ENCODE measurements around the gene UEVLD.

UEVLD gene

DNA sequence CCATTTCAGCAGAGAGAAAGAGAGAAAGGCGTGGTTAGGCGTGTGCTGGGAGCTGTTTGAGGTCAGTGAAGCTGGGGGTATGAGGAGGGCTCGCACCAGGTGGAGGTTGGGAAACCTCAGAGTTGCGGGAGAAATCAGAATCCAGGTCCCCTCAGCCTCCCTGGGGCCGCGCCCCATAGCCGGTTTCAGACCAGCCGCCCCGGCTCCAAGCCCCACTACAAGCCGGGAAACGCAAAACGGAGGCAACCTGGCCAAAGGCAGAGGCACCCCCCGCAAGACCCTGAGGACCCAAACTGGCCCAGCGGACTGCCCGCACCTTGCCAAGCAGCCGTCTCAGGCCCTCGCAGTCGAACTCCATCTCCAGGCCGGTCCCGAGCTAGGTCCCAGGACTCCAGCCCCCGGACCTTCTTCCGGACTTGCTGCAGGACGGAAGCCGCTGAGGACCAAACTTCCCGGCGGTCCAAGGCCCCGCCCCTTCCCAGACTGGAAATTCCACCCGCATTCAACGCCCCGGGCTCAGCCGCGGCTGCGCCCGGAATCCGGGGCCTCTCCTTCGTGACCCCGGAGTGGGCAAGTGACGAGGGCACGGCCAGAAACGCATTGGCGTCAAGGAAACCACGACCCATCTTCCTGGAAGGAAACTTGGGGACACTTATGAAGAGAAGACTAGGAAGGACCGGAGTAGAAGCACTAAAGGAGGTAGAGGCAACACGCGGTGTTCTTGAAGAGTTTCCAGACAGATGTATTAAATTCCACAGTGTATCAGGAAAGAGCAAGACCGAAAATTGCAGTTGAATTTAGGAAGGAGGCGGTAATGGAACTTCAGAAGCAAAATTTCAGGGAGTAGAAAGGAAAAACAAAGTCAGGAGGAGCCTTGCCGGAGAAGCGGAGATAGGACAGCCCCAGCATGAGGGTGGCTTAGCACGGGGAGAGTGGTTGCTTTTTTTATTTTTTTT is at the start of gene UEVLD (continued):
- TF ChIP-seq ZNF791 (tag by site-specific recombination; IDR thresholded peaks at IDR 0.05) = no peak
- TF ChIP-seq HOXD13 (CRISPR knock-in tag; IDR thresholded peaks at IDR 0.05; ENCODE audit: borderline replicate concordance) = no peak
- no peak for TF ChIP-seq ZNF157 (tag by site-specific recombination; IDR thresholded peaks at IDR 0.05)
- no peak for TF ChIP-seq ZNF23 (tag by site-specific recombination; IDR thresholded peaks at IDR 0.05; ENCODE audit: borderline replicate concordance)
- no peak for TF ChIP-seq ZNF530 (tag by site-specific recombination; IDR thresholded peaks at IDR 0.05; ENCODE audit: low read depth)
- peak; percentile 53; the same call in 1 of the 2 replicates for TF ChIP-seq ZNF629 (tag by site-specific recombination; IDR thresholded peaks at IDR 0.05)
- no peak for TF ChIP-seq ZNF223 (tag by site-specific recombination; IDR thresholded peaks at IDR 0.05)
- TF ChIP-seq ZNF37A (tag by site-specific recombination; IDR thresholded peaks at IDR 0.05) = no peak
- TF ChIP-seq ZNF600 (tag by site-specific recombination; IDR thresholded peaks at IDR 0.05) = peak; percentile 76
- peak; percentile 90 for TF ChIP-seq IKZF3 (tag by site-specific recombination; IDR thresholded peaks at IDR 0.05)
- TF ChIP-seq ZNF473 (tag by site-specific recombination; IDR thresholded peaks at IDR 0.05) = no peak
- peak; percentile 77 for TF ChIP-seq ZNF660 (tag by site-specific recombination; IDR thresholded peaks at IDR 0.05)
- TF ChIP-seq, protein P1, sequence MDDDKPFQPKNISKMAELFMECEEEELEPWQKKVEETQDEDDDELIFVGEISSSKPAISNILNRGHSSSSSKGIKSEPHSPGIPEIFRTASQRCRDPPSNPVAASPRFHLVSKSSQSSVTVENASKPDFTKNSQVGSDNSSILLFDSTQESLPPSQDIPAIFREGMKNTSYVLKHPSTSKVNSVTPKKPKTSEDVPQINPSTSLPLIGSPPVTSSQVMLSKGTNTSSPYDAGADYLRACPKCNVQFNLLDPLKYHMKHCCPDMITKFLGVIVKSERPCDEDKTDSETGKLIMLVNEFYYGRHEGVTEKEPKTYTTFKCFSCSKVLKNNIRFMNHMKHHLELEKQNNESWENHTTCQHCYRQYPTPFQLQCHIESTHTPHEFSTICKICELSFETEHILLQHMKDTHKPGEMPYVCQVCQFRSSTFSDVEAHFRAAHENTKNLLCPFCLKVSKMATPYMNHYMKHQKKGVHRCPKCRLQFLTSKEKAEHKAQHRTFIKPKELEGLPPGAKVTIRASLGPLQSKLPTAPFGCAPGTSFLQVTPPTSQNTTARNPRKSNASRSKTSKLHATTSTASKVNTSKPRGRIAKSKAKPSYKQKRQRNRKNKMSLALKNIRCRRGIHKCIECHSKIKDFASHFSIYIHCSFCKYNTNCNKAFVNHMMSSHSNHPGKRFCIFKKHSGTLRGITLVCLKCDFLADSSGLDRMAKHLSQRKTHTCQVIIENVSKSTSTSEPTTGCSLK (tag by site-specific recombination; IDR thresholded peaks at IDR 0.05) = no peak
- TF ChIP-seq ZNF76 (tag by site-specific recombination; IDR thresholded peaks at IDR 0.05; ENCODE audit: borderline replicate concordance, low read depth) = peak; percentile 84
- no peak for TF ChIP-seq SALL2 (tag by site-specific recombination; IDR thresholded peaks at IDR 0.05; ENCODE audit: borderline replicate concordance)
- TF ChIP-seq ZNF366 (tag by site-specific recombination; conservative IDR thresholded peaks at IDR 0.05) = no peak
- no peak for TF ChIP-seq ZNF112 (tag by site-specific recombination; IDR thresholded peaks at IDR 0.05)
- TF ChIP-seq ZNF670 (tag by site-specific recombination; IDR thresholded peaks at IDR 0.05; ENCODE audit: low read depth) = no peak
- no peak for TF ChIP-seq ZNF707 (tag by site-specific recombination; IDR thresholded peaks at IDR 0.05)
- TF ChIP-seq ZSCAN23 (tag by site-specific recombination; IDR thresholded peaks at IDR 0.05) = no peak
- peak; percentile 52 for TF ChIP-seq ZBTB48 (tag by site-specific recombination; IDR thresholded peaks at IDR 0.05)
- no peak for TF ChIP-seq FEZF1 (tag by site-specific recombination; IDR thresholded peaks at IDR 0.05)
- no peak for TF ChIP-seq ZNF248 (tag by site-specific recombination; IDR thresholded peaks at IDR 0.05)
- TF ChIP-seq KLF9 (tag by site-specific recombination; IDR thresholded peaks at IDR 0.05; ENCODE audit: low read depth) = peak; percentile 87; the same call in 1 of the 2 replicates
- TF ChIP-seq ZNF837 (tag by site-specific recombination; IDR thresholded peaks at IDR 0.05) = no peak
- TF ChIP-seq ZNF426 (tag by site-specific recombination; IDR thresholded peaks at IDR 0.05) = no peak
- TF ChIP-seq ZNF521 (tag by site-specific recombination; IDR thresholded peaks at IDR 0.05) = no peak
- no peak for TF ChIP-seq ZNF785 (tag by site-specific recombination; IDR thresholded peaks at IDR 0.05)
- TF ChIP-seq, protein P2, sequence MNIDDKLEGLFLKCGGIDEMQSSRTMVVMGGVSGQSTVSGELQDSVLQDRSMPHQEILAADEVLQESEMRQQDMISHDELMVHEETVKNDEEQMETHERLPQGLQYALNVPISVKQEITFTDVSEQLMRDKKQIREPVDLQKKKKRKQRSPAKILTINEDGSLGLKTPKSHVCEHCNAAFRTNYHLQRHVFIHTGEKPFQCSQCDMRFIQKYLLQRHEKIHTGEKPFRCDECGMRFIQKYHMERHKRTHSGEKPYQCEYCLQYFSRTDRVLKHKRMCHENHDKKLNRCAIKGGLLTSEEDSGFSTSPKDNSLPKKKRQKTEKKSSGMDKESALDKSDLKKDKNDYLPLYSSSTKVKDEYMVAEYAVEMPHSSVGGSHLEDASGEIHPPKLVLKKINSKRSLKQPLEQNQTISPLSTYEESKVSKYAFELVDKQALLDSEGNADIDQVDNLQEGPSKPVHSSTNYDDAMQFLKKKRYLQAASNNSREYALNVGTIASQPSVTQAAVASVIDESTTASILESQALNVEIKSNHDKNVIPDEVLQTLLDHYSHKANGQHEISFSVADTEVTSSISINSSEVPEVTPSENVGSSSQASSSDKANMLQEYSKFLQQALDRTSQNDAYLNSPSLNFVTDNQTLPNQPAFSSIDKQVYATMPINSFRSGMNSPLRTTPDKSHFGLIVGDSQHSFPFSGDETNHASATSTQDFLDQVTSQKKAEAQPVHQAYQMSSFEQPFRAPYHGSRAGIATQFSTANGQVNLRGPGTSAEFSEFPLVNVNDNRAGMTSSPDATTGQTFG (tag by site-specific recombination; IDR thresholded peaks at IDR 0.05; ENCODE audit: borderline replicate concordance) = no peak
- TF ChIP-seq ZNF132 (tag by site-specific recombination; IDR thresholded peaks at IDR 0.05; ENCODE audit: borderline replicate concordance) = no peak
- TF ChIP-seq, protein P3, sequence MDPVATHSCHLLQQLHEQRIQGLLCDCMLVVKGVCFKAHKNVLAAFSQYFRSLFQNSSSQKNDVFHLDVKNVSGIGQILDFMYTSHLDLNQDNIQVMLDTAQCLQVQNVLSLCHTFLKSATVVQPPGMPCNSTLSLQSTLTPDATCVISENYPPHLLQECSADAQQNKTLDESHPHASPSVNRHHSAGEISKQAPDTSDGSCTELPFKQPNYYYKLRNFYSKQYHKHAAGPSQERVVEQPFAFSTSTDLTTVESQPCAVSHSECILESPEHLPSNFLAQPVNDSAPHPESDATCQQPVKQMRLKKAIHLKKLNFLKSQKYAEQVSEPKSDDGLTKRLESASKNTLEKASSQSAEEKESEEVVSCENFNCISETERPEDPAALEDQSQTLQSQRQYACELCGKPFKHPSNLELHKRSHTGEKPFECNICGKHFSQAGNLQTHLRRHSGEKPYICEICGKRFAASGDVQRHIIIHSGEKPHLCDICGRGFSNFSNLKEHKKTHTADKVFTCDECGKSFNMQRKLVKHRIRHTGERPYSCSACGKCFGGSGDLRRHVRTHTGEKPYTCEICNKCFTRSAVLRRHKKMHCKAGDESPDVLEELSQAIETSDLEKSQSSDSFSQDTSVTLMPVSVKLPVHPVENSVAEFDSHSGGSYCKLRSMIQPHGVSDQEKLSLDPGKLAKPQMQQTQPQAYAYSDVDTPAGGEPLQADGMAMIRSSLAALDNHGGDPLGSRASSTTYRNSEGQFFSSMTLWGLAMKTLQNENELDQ (tag by site-specific recombination; IDR thresholded peaks at IDR 0.05; ENCODE audit: low read depth) = no peak
- TF ChIP-seq YY1 (tag by site-specific recombination; IDR thresholded peaks at IDR 0.05) = 0 out of 2 replicates have a peak, but pooled peaks have one; percentile 17
- TF ChIP-seq OSR2 (tag by site-specific recombination; IDR thresholded peaks at IDR 0.05) = no peak
- TF ChIP-seq ZNF391 (tag by site-specific recombination; IDR thresholded peaks at IDR 0.05; ENCODE audit: borderline replicate concordance, low read depth) = peak; percentile 26; the same call in 1 of the 2 replicates
- TF ChIP-seq ZIC2 (tag by site-specific recombination; IDR thresholded peaks at IDR 0.05) = no peak

Measured in HEK293 (cell line).